ENCODE measurements around the gene SHB.

DNA sequence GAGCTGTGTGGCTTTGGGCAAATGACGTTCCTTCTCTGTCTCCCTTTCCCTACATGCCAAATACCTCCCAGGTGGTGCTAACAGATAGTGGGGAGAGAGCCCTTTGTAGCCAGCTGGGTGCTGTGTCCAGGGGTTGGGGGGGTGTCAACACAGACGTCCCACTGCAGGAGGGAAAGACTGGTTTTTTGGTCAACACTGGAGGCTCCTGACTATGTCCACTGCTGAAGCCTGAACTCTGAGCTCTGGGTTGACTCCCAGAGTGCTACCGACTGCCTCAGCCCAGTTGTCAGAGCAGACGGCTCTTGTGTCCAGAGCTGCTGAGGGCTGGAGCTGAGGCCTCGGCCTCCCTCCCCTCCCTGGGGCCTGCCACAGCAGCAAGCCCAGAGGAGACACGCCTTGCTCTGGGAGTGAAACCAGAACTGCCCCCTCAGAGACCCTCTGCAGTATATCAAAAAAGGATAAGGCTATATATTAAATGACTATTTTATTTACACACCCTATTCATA lies 150.3 kb downstream of the SHB start:
- TF ChIP-seq, protein P1, sequence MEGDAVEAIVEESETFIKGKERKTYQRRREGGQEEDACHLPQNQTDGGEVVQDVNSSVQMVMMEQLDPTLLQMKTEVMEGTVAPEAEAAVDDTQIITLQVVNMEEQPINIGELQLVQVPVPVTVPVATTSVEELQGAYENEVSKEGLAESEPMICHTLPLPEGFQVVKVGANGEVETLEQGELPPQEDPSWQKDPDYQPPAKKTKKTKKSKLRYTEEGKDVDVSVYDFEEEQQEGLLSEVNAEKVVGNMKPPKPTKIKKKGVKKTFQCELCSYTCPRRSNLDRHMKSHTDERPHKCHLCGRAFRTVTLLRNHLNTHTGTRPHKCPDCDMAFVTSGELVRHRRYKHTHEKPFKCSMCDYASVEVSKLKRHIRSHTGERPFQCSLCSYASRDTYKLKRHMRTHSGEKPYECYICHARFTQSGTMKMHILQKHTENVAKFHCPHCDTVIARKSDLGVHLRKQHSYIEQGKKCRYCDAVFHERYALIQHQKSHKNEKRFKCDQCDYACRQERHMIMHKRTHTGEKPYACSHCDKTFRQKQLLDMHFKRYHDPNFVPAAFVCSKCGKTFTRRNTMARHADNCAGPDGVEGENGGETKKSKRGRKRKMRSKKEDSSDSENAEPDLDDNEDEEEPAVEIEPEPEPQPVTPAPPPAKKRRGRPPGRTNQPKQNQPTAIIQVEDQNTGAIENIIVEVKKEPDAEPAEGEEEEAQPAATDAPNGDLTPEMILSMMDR (IDR thresholded peaks at IDR 0.05 in 8 of 11, conservative IDR thresholded peaks at IDR 0.05 in 3 of 11), result no peak
- no peak for TF ChIP-seq POLR2AphosphoS5 (IDR thresholded peaks at IDR 0.05)
